Measurements from ENCODE around the gene ZNF579.

ZNF579 gene

DNA sequence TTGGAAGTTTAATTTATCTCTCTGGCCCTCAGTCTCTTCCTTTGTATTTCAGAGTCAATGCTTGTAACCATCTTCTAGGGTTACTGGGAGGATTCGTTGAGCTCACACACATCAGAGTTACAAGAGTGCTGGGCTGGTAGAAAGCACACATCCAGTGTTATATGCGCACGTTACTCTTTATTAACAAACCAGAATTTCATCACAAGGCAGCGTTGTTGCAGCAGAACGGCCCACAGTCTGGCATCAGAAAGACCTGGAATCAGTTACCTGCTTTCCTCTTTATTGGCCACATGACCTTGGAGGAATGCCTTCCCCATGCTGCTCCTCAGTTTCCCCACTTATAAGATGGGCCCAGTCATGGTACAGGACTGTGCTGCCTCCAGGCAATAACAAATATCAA, 28.7 kb upstream of the ZNF579 start:
- no peak overlapping the region for H3K4me3 ChIP-seq (ENCODE audit: low read depth, low read length)
- no peaks in the 10 kb centered on the region for H3K27me3 ChIP-seq (replicated peaks)
- no peak overlapping the region for H3K27ac ChIP-seq
- H3K36me3 ChIP-seq (replicated peaks) = peaks cover 8% of the 10 kb centered on the region
- in situ Hi-C loops (cut with HindIII; ENCODE audit: low pct_ligation_motif_present, low sequenced_read_pairs) = loop anchor here (25.0 kb wide), 1 partner anchor 222 kb away; the partner anchor contains the start of genes RPL28, TMEM190 and TMEM238
- TF ChIP-seq, protein P1, sequence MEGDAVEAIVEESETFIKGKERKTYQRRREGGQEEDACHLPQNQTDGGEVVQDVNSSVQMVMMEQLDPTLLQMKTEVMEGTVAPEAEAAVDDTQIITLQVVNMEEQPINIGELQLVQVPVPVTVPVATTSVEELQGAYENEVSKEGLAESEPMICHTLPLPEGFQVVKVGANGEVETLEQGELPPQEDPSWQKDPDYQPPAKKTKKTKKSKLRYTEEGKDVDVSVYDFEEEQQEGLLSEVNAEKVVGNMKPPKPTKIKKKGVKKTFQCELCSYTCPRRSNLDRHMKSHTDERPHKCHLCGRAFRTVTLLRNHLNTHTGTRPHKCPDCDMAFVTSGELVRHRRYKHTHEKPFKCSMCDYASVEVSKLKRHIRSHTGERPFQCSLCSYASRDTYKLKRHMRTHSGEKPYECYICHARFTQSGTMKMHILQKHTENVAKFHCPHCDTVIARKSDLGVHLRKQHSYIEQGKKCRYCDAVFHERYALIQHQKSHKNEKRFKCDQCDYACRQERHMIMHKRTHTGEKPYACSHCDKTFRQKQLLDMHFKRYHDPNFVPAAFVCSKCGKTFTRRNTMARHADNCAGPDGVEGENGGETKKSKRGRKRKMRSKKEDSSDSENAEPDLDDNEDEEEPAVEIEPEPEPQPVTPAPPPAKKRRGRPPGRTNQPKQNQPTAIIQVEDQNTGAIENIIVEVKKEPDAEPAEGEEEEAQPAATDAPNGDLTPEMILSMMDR (IDR thresholded peaks at IDR 0.05; ENCODE audit: low read depth, low read length, missing control alignments) = no peak
- no peak for DNase-seq

DNA sequence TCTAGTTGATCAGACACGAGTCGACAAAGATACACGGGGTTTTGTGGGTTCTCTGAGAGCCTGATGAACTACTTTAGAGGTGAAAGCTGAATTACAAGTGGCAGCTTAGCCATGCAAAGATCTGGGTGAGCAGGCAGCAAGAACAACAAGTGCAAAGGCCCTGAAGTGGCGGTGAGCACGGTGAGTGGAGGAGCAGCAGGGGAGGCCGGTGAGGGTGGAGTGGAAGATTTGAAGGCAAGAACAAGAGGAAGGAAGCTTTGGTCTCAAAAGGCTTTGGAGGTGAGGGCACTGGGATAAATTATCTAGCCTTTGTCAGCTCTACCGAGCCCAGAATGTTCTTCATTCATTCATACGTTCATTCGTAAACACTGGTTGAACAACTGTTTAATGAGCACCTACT, 26.2 kb upstream of the ZNF579 start:
- H3K27me3 ChIP-seq (replicated peaks) = no peaks in the 10 kb centered on the region
- H3K27ac ChIP-seq = no peak overlapping the region
- peak overlapping the region; percentile 90 for H3K4me3 ChIP-seq (ENCODE audit: low read depth, low read length)
- TF ChIP-seq, protein P1 (IDR thresholded peaks at IDR 0.05; ENCODE audit: low read depth, low read length, missing control alignments) = no peak
- DNase-seq = no peak
- peaks cover 8% of the 10 kb centered on the region for H3K36me3 ChIP-seq (replicated peaks)
- in situ Hi-C loops (cut with HindIII; ENCODE audit: low pct_ligation_motif_present, low sequenced_read_pairs) = loop anchor here (25.0 kb wide), 1 partner anchor 220 kb away; the partner anchor contains the start of genes RPL28, TMEM190 and TMEM238

DNA sequence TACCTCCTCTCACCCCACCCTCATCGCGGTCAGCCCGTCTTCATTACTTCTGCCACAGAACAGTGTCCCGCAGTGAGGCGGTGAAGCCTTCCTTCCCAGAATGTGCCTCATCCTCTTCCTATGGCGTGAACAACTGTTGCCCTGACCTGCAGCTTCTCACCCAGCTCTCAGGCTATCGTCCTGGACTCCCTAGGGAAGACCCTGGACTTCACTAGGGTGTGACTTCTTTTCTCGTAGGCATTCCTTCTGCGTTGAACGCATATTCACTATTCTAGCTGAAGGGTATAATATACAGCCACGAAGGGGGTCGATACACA, 25.8 kb upstream of the ZNF579 start:
- Histone ChIP-seq H3K27me3 (replicated peaks) (no peaks in the 10 kb centered on the region), H3K36me3 (replicated peaks) (peaks cover 8% of the 10 kb centered on the region), H3K27ac (peak overlapping the region; percentile 17), H3K4me3 (ENCODE audit: low read depth, low read length) (peak overlapping the region; percentile 90)
- no peak for DNase-seq
- in situ Hi-C loops (cut with HindIII; ENCODE audit: low pct_ligation_motif_present, low sequenced_read_pairs) = loop anchor here (25.0 kb wide), 1 partner anchor 219 kb away; the partner anchor contains the start of genes RPL28, TMEM190 and TMEM238
- TF ChIP-seq, protein P1 (IDR thresholded peaks at IDR 0.05; ENCODE audit: low read depth, low read length, missing control alignments) = no peak

DNA sequence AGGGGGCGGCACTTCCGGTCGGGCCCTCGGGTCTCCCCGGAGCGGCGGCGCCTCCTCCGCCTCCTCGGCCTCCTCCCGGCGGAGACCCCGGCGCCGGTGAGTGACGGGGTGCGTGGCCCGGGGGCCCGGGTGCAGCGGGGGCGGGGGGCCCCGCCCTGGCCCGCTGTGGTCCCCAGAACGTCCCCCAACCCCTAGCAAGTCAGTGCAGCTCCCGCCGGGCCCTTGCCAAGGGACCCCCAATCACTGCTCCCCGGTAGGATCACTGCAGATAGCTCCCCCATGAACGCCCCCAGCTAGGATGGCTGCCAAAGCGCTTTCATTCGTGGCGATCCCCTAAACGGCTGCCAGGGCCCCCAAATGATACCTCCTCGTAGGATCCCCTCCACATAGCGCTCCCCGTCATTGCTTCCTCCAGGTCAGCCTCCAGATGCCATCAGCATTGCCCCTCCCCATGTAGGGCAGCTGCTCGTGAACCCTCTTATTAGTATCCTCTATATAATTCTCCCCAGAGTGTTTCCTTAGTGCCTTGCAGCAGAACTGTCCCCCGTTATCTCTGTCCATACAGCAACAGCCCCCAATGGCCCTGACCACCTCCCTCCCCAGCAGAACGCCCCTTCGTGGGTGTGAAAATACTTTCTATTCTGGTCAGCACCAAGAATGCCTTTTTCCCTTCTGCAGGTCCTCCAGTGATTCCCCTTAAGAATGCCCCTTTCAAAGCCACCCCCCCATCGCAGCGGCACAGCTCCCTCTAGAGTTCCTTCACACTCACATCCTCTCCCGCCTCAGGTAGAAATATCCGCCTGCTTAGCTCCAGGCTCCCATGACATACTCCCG, 25.2 kb upstream of the ZNF579 start, which contains the start of gene ZNF865:
Gene ZNF865 (plus strand): TSS at position 11 of the 834 bp plus-strand sequence. CDS start 7,972 bp downstream, outside the sequence.
- no peaks in the 10 kb centered on the region for H3K27me3 ChIP-seq (replicated peaks)
- peaks cover 8% of the 10 kb centered on the region for H3K36me3 ChIP-seq (replicated peaks)
- in situ Hi-C loops (cut with HindIII; ENCODE audit: low pct_ligation_motif_present, low sequenced_read_pairs) = loop anchor here (25.0 kb wide), 1 partner anchor 219 kb away; the partner anchor contains the start of genes RPL28, TMEM190 and TMEM238
- TF ChIP-seq, protein P1 (IDR thresholded peaks at IDR 0.05; ENCODE audit: low read depth, low read length, missing control alignments) = peak; percentile 93
- peak within 1 kb of the TSS; percentile 72 for H3K27ac ChIP-seq
- DNase-seq = peak; percentile 81
- peak within 1 kb of the TSS; percentile 90 for H3K4me3 ChIP-seq (ENCODE audit: low read depth, low read length)

DNA sequence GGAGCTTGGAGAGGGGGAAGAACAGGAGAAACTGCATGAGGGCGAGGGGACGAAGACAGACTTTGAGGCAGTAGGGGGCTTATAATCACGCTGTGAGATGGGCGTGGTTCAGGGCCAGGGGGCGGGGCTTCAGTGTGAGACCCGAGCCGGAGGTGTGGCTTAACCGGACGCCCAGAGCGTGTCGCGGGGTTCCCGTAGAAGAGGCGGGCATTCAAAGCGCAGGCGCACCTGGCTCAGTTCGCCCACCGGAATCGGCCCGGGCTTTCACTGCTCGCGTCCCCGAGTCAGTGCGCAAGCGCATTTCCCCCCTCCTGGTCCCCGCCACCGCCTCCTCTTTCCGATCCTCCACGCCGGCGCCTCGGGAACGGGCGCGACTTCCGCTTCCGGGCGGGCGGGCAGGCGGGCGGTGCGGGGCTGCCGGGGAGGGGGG, 24.6 kb upstream of the ZNF579 start:
- Histone ChIP-seq H3K27ac (peak overlapping the region; percentile 72), H3K4me3 (ENCODE audit: low read depth, low read length) (peak overlapping the region; percentile 90), H3K27me3 (replicated peaks) (no peaks in the 10 kb centered on the region), H3K36me3 (replicated peaks) (peaks cover 8% of the 10 kb centered on the region)
- DNase-seq = peak; percentile 98
- in situ Hi-C loops (cut with HindIII; ENCODE audit: low pct_ligation_motif_present, low sequenced_read_pairs) = loop anchor here (25.0 kb wide), 1 partner anchor 218 kb away; the partner anchor contains the start of genes RPL28, TMEM190 and TMEM238
- TF ChIP-seq, protein P1 (IDR thresholded peaks at IDR 0.05; ENCODE audit: low read depth, low read length, missing control alignments) = no peak

Data from brain microvascular endothelial cell (primary cell).